ENCODE results near the gene ADAMTS14. TPM values are rescaled to one million over a fixed set of nuclear protein-coding genes. Genes with fewer than 3 reads are reported as not detected.
"Not testable (repeated sequence)": the region's sequence is repeated elsewhere in the genome, so short reads cannot be mapped to it uniquely, and the experiment has no call there.

ADAMTS14 gene
- total RNA-seq, 1 experiment from 2014 or later = 0.14 TPM

DNA sequence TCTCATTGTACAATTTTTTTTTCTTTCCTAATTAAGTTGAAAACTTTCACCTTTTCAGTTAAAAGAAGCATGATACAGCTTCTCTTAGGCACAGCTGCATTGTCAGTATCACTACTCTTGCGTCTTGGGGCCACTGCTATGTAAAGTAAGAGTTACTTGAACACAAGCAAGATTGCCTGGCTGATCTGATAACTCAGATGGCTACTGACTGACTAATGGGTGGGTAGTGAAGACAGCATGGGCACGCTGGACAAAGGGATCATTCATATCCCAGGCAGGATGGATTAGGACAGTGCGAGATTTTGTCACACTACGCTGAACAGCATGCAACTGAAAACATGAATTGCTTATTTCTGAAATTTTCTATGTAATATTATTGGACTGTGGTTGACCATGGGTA is 11.6 kb upstream of the ADAMTS14 start:
- Mint-ChIP-seq H3K4me1 (ENCODE audit: low read depth, unreplicated experiment) (no peaks in the 10 kb centered on the region), H3K4me3 (ENCODE audit: low read depth, unreplicated experiment) (no peak overlapping the region), H3K36me3 (ENCODE audit: insufficient read depth, unreplicated experiment) (no peaks in the 10 kb centered on the region), H3K9me3 (ENCODE audit: low read depth, unreplicated experiment) (no peaks in the 10 kb centered on the region), H3K27me3 (ENCODE audit: unreplicated experiment) (peaks cover 93% of the 10 kb centered on the region), H3K27ac (ENCODE audit: unreplicated experiment) (no peak overlapping the region)
- intact Hi-C loops (cut with micrococcal nuclease; ENCODE audit: unreplicated experiment) = no loop called here
- TF ChIP-seq, protein P1, sequence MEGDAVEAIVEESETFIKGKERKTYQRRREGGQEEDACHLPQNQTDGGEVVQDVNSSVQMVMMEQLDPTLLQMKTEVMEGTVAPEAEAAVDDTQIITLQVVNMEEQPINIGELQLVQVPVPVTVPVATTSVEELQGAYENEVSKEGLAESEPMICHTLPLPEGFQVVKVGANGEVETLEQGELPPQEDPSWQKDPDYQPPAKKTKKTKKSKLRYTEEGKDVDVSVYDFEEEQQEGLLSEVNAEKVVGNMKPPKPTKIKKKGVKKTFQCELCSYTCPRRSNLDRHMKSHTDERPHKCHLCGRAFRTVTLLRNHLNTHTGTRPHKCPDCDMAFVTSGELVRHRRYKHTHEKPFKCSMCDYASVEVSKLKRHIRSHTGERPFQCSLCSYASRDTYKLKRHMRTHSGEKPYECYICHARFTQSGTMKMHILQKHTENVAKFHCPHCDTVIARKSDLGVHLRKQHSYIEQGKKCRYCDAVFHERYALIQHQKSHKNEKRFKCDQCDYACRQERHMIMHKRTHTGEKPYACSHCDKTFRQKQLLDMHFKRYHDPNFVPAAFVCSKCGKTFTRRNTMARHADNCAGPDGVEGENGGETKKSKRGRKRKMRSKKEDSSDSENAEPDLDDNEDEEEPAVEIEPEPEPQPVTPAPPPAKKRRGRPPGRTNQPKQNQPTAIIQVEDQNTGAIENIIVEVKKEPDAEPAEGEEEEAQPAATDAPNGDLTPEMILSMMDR (IDR thresholded peaks at IDR 0.05; ENCODE audit: unreplicated experiment) = no peak
- no TSS peak for BruUV-seq (replicated peaks)
- CTCF ChIA-PET = no interaction called here
- DNase-seq = no peak

DNA sequence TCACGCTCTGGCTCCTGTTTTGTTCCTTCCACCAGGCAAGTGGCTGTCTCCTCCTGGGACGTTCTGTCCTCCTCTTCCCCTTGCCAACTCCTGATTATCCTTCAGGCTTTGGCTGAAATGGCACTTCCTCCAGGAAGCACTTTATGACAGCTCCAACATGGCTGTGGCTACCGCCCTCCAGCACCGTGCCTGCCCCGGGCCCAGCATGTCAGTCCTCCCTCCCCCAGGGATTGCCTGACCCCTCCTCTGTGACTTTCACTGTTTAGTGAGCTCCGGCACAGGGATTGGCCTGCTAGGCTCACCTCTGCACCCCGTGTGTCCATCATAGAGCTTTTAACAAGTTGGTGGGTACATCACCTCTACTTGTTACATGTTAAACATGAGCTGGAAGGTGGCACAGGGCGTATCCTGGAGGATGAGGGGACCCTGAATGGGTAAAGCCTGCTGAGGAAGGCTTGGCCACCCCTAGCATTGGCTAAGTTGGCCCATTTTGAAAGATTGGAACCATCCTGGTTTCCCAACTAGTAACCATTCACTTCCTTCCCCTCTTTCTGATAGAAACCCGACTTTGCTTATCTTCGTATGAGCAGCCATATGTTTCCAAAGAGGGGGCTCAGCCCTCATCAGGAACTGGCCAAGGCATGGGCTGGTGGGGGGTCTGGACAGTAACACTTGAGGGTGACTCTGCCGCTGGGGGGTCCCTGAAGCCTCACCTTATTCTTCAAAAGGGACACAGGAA is 10.5 kb upstream of the ADAMTS14 start:
- Mint-ChIP-seq H3K4me1 (ENCODE audit: low read depth, unreplicated experiment) (no peaks in the 10 kb centered on the region), H3K27ac (ENCODE audit: unreplicated experiment) (no peak overlapping the region), H3K36me3 (ENCODE audit: insufficient read depth, unreplicated experiment) (no peaks in the 10 kb centered on the region), H3K27me3 (ENCODE audit: unreplicated experiment) (peaks cover 82% of the 10 kb centered on the region), H3K9me3 (ENCODE audit: low read depth, unreplicated experiment) (no peaks in the 10 kb centered on the region), H3K4me3 (ENCODE audit: low read depth, unreplicated experiment) (no peak overlapping the region)
- CTCF ChIA-PET = no interaction called here
- BruUV-seq (replicated peaks) = no TSS peak
- TF ChIP-seq, protein P1 (IDR thresholded peaks at IDR 0.05; ENCODE audit: unreplicated experiment) = no peak
- no peak for DNase-seq
- intact Hi-C loops (cut with micrococcal nuclease; ENCODE audit: unreplicated experiment) = no loop called here

DNA sequence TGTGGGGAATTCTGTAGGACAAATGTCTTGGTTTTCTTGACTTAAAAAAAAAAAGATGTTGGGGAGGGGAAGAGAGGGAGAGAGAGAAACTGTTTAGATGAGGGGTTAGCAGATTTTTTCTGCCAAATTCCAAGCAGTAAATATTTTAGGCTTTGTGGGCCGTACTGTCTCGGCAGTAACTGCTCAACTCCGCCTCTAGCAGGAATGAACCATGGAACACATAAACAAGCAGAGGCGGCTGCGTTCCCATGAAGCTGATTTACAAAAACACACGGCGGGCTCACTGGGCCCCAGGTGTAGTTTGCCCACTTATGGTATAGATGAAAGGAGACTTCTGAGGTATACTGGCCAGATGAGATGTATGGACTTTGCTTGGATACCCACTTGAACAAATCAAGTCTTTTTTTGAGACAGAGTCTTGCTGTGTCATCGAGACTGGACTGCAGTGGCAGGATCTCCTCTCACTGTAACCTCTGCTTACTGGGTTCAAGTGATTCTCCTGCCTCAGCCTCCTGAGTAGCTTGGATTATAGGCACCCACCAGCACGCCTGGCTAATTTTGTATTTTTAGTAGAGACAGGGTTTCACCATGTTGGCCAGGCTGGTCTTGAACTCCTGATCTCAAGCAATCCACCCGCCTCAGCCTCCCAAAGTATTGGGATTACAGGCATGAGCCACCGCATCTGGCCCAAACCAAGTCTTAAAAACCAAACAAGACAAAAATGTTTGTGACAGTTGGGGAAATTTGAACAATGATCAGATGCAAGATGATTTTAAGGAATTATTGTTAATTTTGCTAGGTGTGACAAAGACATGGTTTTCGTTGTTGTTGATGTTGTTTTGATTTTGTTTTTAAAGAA is 9.7 kb upstream of the ADAMTS14 start:
- peaks cover 79% of the 10 kb centered on the region for H3K27me3 Mint-ChIP-seq (ENCODE audit: unreplicated experiment)
- no TSS peak for BruUV-seq (replicated peaks)
- H3K27ac Mint-ChIP-seq (ENCODE audit: unreplicated experiment) = no peak overlapping the region
- CTCF ChIA-PET = no interaction called here
- H3K9me3 Mint-ChIP-seq (ENCODE audit: low read depth, unreplicated experiment) = no peaks in the 10 kb centered on the region
- H3K36me3 Mint-ChIP-seq (ENCODE audit: insufficient read depth, unreplicated experiment) = no peaks in the 10 kb centered on the region
- H3K4me3 Mint-ChIP-seq (ENCODE audit: low read depth, unreplicated experiment) = no peak overlapping the region
- intact Hi-C loops (cut with micrococcal nuclease; ENCODE audit: unreplicated experiment) = no loop called here
- DNase-seq = no peak
- H3K4me1 Mint-ChIP-seq (ENCODE audit: low read depth, unreplicated experiment) = no peaks in the 10 kb centered on the region
- TF ChIP-seq, protein P1 (IDR thresholded peaks at IDR 0.05; ENCODE audit: unreplicated experiment) = no peak

DNA sequence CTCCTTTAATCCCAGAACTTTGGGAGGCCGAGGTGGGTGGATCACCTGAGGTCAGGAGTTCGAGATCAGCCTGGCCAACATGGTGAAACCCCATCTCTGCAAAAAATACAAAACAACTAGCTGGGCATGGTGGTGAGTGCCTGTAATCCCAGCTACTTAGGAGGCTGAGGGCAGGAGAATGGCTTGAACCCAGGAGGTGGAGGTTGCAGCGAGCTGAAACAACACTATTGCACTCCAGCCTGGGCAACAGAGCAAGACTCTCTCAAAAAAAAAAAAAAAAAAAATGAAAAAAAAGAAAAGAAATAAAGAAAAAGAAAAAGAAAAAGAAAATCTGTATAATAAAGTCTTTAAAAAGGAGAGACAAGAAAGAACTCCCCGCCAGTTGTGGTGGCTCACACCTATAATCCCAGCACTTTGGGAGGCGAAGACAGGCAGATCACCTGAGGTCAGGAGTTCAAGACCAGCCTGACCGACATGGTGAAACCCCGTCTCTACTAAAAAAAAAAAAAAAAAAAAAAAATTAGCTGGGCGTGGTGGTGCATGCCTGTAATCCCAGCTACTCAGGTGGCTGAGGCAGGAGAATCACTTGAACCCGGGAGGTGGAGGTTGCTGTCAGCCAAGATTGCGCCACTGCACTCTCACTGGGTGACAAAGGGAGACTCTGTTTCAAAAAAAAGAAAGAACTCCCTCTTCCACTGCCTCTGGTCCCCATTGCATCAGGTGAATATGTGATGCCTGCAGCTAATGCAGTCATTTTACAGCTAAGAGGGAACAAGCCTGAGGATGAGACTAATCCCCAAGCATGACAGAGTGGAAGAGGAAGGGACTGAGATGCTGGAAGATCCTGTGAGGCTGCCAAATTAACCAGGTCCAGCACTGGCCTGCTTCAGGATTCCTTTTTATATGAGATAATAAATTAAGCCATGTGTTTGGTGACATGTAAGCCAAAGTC is 8.6 kb upstream of the ADAMTS14 start:
- intact Hi-C loops (cut with micrococcal nuclease; ENCODE audit: unreplicated experiment); CTCF ChIA-PET; H3K4me3 Mint-ChIP-seq (ENCODE audit: low read depth, unreplicated experiment); H3K4me1 Mint-ChIP-seq (ENCODE audit: low read depth, unreplicated experiment); H3K27ac Mint-ChIP-seq (ENCODE audit: unreplicated experiment); H3K36me3 Mint-ChIP-seq (ENCODE audit: insufficient read depth, unreplicated experiment); BruUV-seq (replicated peaks); H3K9me3 Mint-ChIP-seq (ENCODE audit: low read depth, unreplicated experiment); DNase-seq: not testable (repeated sequence)
- peaks cover 79% of the 10 kb centered on the region for H3K27me3 Mint-ChIP-seq (ENCODE audit: unreplicated experiment)
